HepG2 (cell line): Measurements from ENCODE around the gene MUL1. TPM values are rescaled to one million over a fixed set of nuclear protein-coding genes. Genes with fewer than 3 reads are reported as not detected.
A peak's percentile ranks its signal among the peaks of the same experiment; 100 is the strongest.

Experiments
- EEA1 ChIP-seq: sonication (generic); formaldehyde crosslinking; IDR thresholded peaks from 2 replicates; pipeline ENCODE4 v1.5.1; 2020; ENCODE audit warnings: mild to moderate bottlenecking, missing genetic modification reagents, borderline replicate concordance
- ESRRA ChIP-seq: sonication (generic); formaldehyde crosslinking; IDR thresholded peaks from 2 replicates; pipeline ENCODE4 v1.5.1; 2020; ENCODE audit warnings: mild to moderate bottlenecking, low read depth, missing genetic modification reagents
- GPN1 ChIP-seq: sonication (generic); formaldehyde crosslinking; IDR thresholded peaks from 2 replicates; pipeline ENCODE4 v1.5.1; 2020; ENCODE audit warnings: missing genetic modification reagents, borderline replicate concordance
- GRHL1 ChIP-seq: sonication (generic); formaldehyde crosslinking; conservative IDR thresholded peaks from 2 replicates; pipeline ENCODE4 v1.8.0; 2022; ENCODE audit warnings: missing genetic modification reagents
- HOMEZ ChIP-seq: IDR thresholded peaks from 2 replicates; pipeline ENCODE4 v1.6.1; 2016; ENCODE audit warnings: low read depth
- IKZF1 ChIP-seq: fragments of 450-650 bp; IDR thresholded peaks from 2 replicates; pipeline ENCODE4 v1.7.1; 2016
- JDP2 ChIP-seq: sonication (generic); formaldehyde crosslinking; IDR thresholded peaks from 2 replicates; pipeline ENCODE4 v1.8.1; 2022; ENCODE audit warnings: missing genetic modification reagents, borderline replicate concordance
- KDM3A ChIP-seq: IDR thresholded peaks from 2 replicates; pipeline ENCODE4 v1.6.1; 2018; ENCODE audit warnings: low read depth, missing compliant biosample characterization
- KDM5A ChIP-seq: fragments of 200-600 bp; sonication (generic); IDR thresholded peaks from 2 replicates; pipeline ENCODE4 v1.7.0; 2018; ENCODE audit warnings: antibody characterized with exemption, mild to moderate bottlenecking, low read length, borderline replicate concordance
- KLF12 ChIP-seq: sonication (generic); formaldehyde crosslinking; IDR thresholded peaks from 2 replicates; pipeline ENCODE4 v1.4.0; 2020; ENCODE audit warnings: missing genetic modification reagents, borderline replicate concordance
- NR0B2 ChIP-seq: sonication (generic); formaldehyde crosslinking; IDR thresholded peaks from 2 replicates; pipeline ENCODE4 v1.4.0; 2020; ENCODE audit warnings: mild to moderate bottlenecking, missing genetic modification reagents
- ONECUT2 ChIP-seq: sonication (generic); formaldehyde crosslinking; IDR thresholded peaks from 2 replicates; pipeline ENCODE4 v1.4.0; 2020; ENCODE audit warnings: missing genetic modification reagents
- POGZ ChIP-seq: sonication (generic); formaldehyde crosslinking; IDR thresholded peaks from 2 replicates; pipeline ENCODE4 v1.4.0; 2020; ENCODE audit warnings: mild to moderate bottlenecking, missing genetic modification reagents
- RFX3 ChIP-seq: IDR thresholded peaks from 2 replicates; pipeline ENCODE4 v1.6.1; 2016; ENCODE audit warnings: missing biosample characterization, missing genetic modification reagents
- SMYD3 ChIP-seq: sonication (generic); formaldehyde crosslinking; IDR thresholded peaks from 2 replicates; pipeline ENCODE4 v1.8.1; 2023; ENCODE audit warnings: mild to moderate bottlenecking, missing genetic modification reagents
- TBX2 ChIP-seq: sonication (generic); formaldehyde crosslinking; IDR thresholded peaks from 2 replicates; pipeline ENCODE4 v1.5.0; 2020; ENCODE audit warnings: missing genetic modification reagents, mild to moderate bottlenecking, borderline replicate concordance
- ZNF124 ChIP-seq: sonication (generic); formaldehyde crosslinking; IDR thresholded peaks from 2 replicates; pipeline ENCODE4 v1.4.0; 2020; ENCODE audit warnings: missing genetic modification reagents
- ZNF17 ChIP-seq: sonication (generic); formaldehyde crosslinking; IDR thresholded peaks from 2 replicates; pipeline ENCODE4 v1.5.0; 2020; ENCODE audit warnings: mild to moderate bottlenecking, missing genetic modification reagents
- ZNF543 ChIP-seq: sonication (generic); formaldehyde crosslinking; IDR thresholded peaks from 2 replicates; pipeline ENCODE4 v1.4.0; 2020; ENCODE audit warnings: mild to moderate bottlenecking, missing genetic modification reagents
- ZNF768 ChIP-seq: sonication (generic); formaldehyde crosslinking; IDR thresholded peaks from 2 replicates; pipeline ENCODE4 v1.4.0; 2020; ENCODE audit warnings: missing genetic modification reagents
- ZNF770 ChIP-seq: sonication (generic); formaldehyde crosslinking; IDR thresholded peaks from 2 replicates; pipeline ENCODE4 v1.5.0; 2020; ENCODE audit warnings: mild to moderate bottlenecking, missing genetic modification reagents
- ZSCAN22 ChIP-seq: sonication (generic); formaldehyde crosslinking; IDR thresholded peaks from 2 replicates; pipeline ENCODE4 v1.4.0; 2020; ENCODE audit warnings: mild to moderate bottlenecking, missing genetic modification reagents
- ZUFSP ChIP-seq: sonication (generic); formaldehyde crosslinking; IDR thresholded peaks from 2 replicates; pipeline ENCODE4 v1.9.0; 2021; ENCODE audit warnings: missing genetic modification reagents, mild to moderate bottlenecking, borderline replicate concordance
- polyA plus RNA-seq, 8 experiments: library from polyadenylated mRNA; depleted of rRNA in 3 of 8; stranded (reverse) in 7 of 8; unstranded in 1 of 8; fragments of >200 nt; fragmentation: Illumina TruSeq in 4 of 8; extraction: Trizol in 4 of 8; gene quantifications; 2 replicates each; pipeline versions ENCODE4 v1.2.1 to v1.2.3, GENCODE V29; 2011 to 2016; ENCODE audit warnings: low read depth in 4 of 8, missing spikeins in 1 of 8, mixed read lengths in 1 of 8; ENCODE audit not compliant: insufficient read depth in 1 of 8
- total RNA-seq, 5 experiments: library from RNA; depleted of rRNA; stranded (reverse); fragments of >200 nt; fragmentation: Illumina TruSeq; extraction: Trizol; gene quantifications; 2 replicates each; pipeline ENCODE4 v1.2.3, GENCODE V29; 2016; ENCODE audit warnings: low read depth in 1 of 5

Gene MUL1
- total and polyA plus RNA-seq, 2 of the 13 experiments (the other 11 are each of a cell fraction or from before 2014, with no cell fraction given) = 21.5 to 26.5 TPM

GRCh38 chr1:20507564-20508410 is at the start of gene MUL1 (continued):
- TF ChIP-seq GPN1 (no peak), NR0B2 (CRISPR knock-in tag) (peak; percentile 46; the same call in 1 of the 2 replicates), IKZF1 (no peak), JDP2 (CRISPR knock-in tag) (no peak), KDM5A (peak; percentile 95), ZNF17 (no peak), HOMEZ (CRISPR knock-in tag) (no peak), ZNF124 (CRISPR knock-in tag) (no peak), GRHL1 (CRISPR knock-in tag) (no peak), ONECUT2 (no peak), EEA1 (CRISPR knock-in tag) (peak; percentile 81; the same call in 1 of the 2 replicates), ZUFSP (no peak), ESRRA (CRISPR knock-in tag) (peak; percentile 89), ZNF770 (peak; percentile 97), ZSCAN22 (no peak), ZNF543 (CRISPR knock-in tag) (no peak), TBX2 (CRISPR knock-in tag) (peak; percentile 82; the same call in 1 of the 2 replicates), KDM3A (CRISPR knock-in tag) (no peak), RFX3 (CRISPR knock-in tag) (peak; percentile 92), KLF12 (CRISPR knock-in tag) (0 out of 2 replicates have a peak, but pooled peaks have one; percentile 44), ZNF768 (CRISPR knock-in tag) (peak; percentile 56; the same call in 1 of the 2 replicates), POGZ (CRISPR knock-in tag) (peak; percentile 90), SMYD3 (CRISPR knock-in tag) (no peak; the same call in 1 of the 2 replicates)
